Pancreas (tissue), 10 donors: ENCODE measurements around the gene EIF4ENIF1. TPM values are rescaled to one million over a fixed set of nuclear protein-coding genes. Genes with fewer than 3 reads are reported as not detected.
"Not testable (repeated sequence)": the region's sequence is repeated elsewhere in the genome, so short reads cannot be mapped to it uniquely, and the experiment has no call there.

Source experiments
- ATAC-seq, 4 donors: fragments of 200-7000 bp; cut with Tn5 transposase; one replicate each; pipeline versions ENCODE4 v1.8.0 to v1.9.1; 2020; ENCODE audit warnings: mild to moderate bottlenecking in 4 of 4, moderate library complexity in 4 of 4
- DNase-seq, 6 donors: peaks; one replicate each; pipeline ENCODE4 v3.0.0-alpha.2; 2020
- FAIRE-seq: peaks from 2 replicates; lab custom pipeline; 2012; peaks lifted over from hg19 to GRCh38; lab: Jason Lieb, UNC
- H3K27ac ChIP-seq, 4 donors: fragments of 200-600 bp; sonication (generic); 1 replicate in 3 of 4; 2 replicates in 1 of 4; pipeline versions ENCODE4 v1.5.0 to v1.8.0; 2020
- H3K27me3 ChIP-seq, 4 donors: fragments of 200-600 bp; one replicate each; pipeline ENCODE4 v1.8.0; 2021
- H3K36me3 ChIP-seq, 3 donors: fragments of 200-600 bp; sonication (generic) in 1 of 3; one replicate each; pipeline versions ENCODE4 v1.5.0 to v1.8.0; 2020 to 2021
- H3K4me1 ChIP-seq, 3 donors: fragments of 200-600 bp; one replicate each; pipeline ENCODE4 v1.8.0; 2021
- H3K4me3 ChIP-seq, 4 donors: fragments of 200-600 bp; sonication (generic) in 2 of 4; one replicate each; pipeline versions ENCODE4 v1.5.0 to v1.8.0; 2020 to 2021
- H3K9me3 ChIP-seq, 4 donors: fragments of 200-600 bp; one replicate each; pipeline ENCODE4 v1.8.0; 2021
- WGBS, 2 donors: extraction: QIAGEN DNeasy Blood & Tissue Kit; methylation state at CpG; one replicate each; pipeline ENCODE4 v1.1.7; 2013; 5-methylcytosine and 5-hydroxymethylcytosine counted together
- intact Hi-C, 3 donors: fragments of 100-400 bp; cut with DNase I; formaldehyde crosslinking; loops; one replicate each; pipeline versions ENCODE4 v1.11.1 to v1.14.2; 2022
- polyA plus RNA-seq, 2 donors: library from polyadenylated mRNA; stranded (reverse); fragments of 200-250 nt; gene quantifications; one replicate each; pipeline ENCODE4 v1.2.3, GENCODE V29; 2013
- total RNA-seq, 6 donors: library from RNA; stranded (reverse); fragmentation: NEBNext Ultra II Directional in 4 of 6; extraction: Animal tissue kit (Norgen Biotek cat#: 25700) in 4 of 6; gene quantifications; one replicate each; pipeline versions ENCODE4 v1.2.1 to v1.2.4, GENCODE V29; 2021 to 2023
- TF ChIP-seq, protein P1 (sequence below), 4 donors: fragments of 200-600 bp; sonication (generic) in 3 of 4; IDR thresholded peaks; one replicate each; pipeline versions ENCODE4 v1.5.0 to v1.8.0; 2021; ENCODE audit warnings: antibody characterized with exemption in 4 of 4
- donor health status: healthy with polysubstance abuse.
- donor health status: DM: no; HTN: no; CAD: no; lungs with moderate emphysema.
- donor health status: DM: no; HTN: no; CAD: no.
- donor health status: control.
- donor health status: control.
- donor health status: Bipolar disorder and iron deficiency.
- donor health status: DM: yes; HTN: yes; CAD: no.
- donor health status: DM: no; HTN: no; CAD: no.
- donor health status: DM: no; HTN: no; CAD: no.
- donor health status: DM: yes; HTN: yes; CAD: no.

EIF4ENIF1 gene
- total and polyA plus RNA-seq, 8 donors, result 6.9 to 15.3 (median 9.8) TPM

- H3K4me1 ChIP-seq, result no peaks in the 10 kb centered on the region
- ATAC-seq (no peak), DNase-seq (no peak), FAIRE-seq (no peak)
- TF ChIP-seq, protein P1, sequence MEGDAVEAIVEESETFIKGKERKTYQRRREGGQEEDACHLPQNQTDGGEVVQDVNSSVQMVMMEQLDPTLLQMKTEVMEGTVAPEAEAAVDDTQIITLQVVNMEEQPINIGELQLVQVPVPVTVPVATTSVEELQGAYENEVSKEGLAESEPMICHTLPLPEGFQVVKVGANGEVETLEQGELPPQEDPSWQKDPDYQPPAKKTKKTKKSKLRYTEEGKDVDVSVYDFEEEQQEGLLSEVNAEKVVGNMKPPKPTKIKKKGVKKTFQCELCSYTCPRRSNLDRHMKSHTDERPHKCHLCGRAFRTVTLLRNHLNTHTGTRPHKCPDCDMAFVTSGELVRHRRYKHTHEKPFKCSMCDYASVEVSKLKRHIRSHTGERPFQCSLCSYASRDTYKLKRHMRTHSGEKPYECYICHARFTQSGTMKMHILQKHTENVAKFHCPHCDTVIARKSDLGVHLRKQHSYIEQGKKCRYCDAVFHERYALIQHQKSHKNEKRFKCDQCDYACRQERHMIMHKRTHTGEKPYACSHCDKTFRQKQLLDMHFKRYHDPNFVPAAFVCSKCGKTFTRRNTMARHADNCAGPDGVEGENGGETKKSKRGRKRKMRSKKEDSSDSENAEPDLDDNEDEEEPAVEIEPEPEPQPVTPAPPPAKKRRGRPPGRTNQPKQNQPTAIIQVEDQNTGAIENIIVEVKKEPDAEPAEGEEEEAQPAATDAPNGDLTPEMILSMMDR (IDR thresholded peaks at IDR 0.05), result no peak
- 89 to 93% methylated on average over 6 of the region's 6 CpGs for WGBS, 2 donors
- H3K36me3 ChIP-seq, result no peaks in the 10 kb centered on the region
- H3K9me3 ChIP-seq, result no peaks in the 10 kb centered on the region
- no peak overlapping the region for H3K4me3 ChIP-seq
- H3K27ac ChIP-seq, result no peak overlapping the region
- no peaks in the 10 kb centered on the region for H3K27me3 ChIP-seq
- intact Hi-C loops, result no loop called here
These were observed 19.6 kb upstream of the EIF4ENIF1 start for GRCh38 chr22:31509061-31509762.

- Histone ChIP-seq H3K36me3 (no peaks in the 10 kb centered on the region), H3K9me3 (no peaks in the 10 kb centered on the region), H3K4me1 (no peaks in the 10 kb centered on the region), H3K27me3 (no peaks in the 10 kb centered on the region), H3K4me3 (no peak overlapping the region), H3K27ac (no peak overlapping the region)
- WGBS, 2 donors, result 91 to 98% methylated on average over 4 of the region's 4 CpGs
- ATAC-seq (no peak), DNase-seq (no peak), FAIRE-seq (no peak)
- intact Hi-C loops, result no loop called here
- TF ChIP-seq, protein P1 (IDR thresholded peaks at IDR 0.05), result no peak
These were observed 18.9 kb upstream of the EIF4ENIF1 start for GRCh38 chr22:31508536-31508935.

DNA sequence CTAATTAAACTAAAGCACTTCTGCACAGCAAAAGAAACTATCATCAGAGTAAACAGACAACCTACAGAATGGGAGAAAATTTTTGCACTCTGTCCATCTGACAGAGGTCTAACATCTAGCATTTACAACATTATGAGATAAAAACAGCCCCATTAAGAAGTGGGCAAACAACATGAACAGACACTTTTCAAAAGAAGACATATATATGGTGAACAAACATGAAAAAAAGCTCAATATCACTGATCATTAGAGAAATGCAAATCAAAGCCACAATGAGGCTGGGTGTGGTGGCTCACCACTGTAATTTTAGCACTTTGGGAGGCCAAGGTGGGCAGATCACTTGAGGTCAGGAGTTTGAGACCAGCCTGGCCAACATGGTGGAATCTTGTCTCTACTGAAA lies 17.9 kb upstream of the EIF4ENIF1 start:
- H3K27ac ChIP-seq, DNase-seq, H3K27me3 ChIP-seq, H3K9me3 ChIP-seq, H3K36me3 ChIP-seq, intact Hi-C loops, H3K4me3 ChIP-seq, FAIRE-seq, H3K4me1 ChIP-seq, ATAC-seq: not testable (repeated sequence)

- Histone ChIP-seq H3K36me3 (no peaks in the 10 kb centered on the region), H3K9me3 (no peaks in the 10 kb centered on the region), H3K27me3 (no peaks in the 10 kb centered on the region), H3K27ac (no peak overlapping the region), H3K4me3 (no peak overlapping the region), H3K4me1 (no peaks in the 10 kb centered on the region)
- TF ChIP-seq, protein P1 (IDR thresholded peaks at IDR 0.05), result no peak
- DNase-seq (no peak), ATAC-seq (no peak), FAIRE-seq (no peak)
- WGBS, 2 donors, result 69 to 75% methylated on average over 4 of the region's 4 CpGs
- intact Hi-C loops, result no loop called here
These were observed 14.6 kb upstream of the EIF4ENIF1 start for GRCh38 chr22:31504282-31504681.

- WGBS, 2 donors, result 89% methylated on average over 14 of the region's 14 CpGs
- Histone ChIP-seq H3K9me3 (no peaks in the 10 kb centered on the region), H3K36me3 (no peaks in the 10 kb centered on the region), H3K27me3 (no peaks in the 10 kb centered on the region), H3K27ac (no peak overlapping the region), H3K4me1 (no peaks in the 10 kb centered on the region), H3K4me3 (no peak overlapping the region)
- FAIRE-seq (no peak), ATAC-seq (no peak), DNase-seq (no peak)
- TF ChIP-seq, protein P1 (IDR thresholded peaks at IDR 0.05), result no peak
- intact Hi-C loops, result no loop called here
These were observed 13.7 kb upstream of the EIF4ENIF1 start for GRCh38 chr22:31503211-31503964.
